ENCODE measurements around the gene FA2H.

FA2H gene

DNA sequence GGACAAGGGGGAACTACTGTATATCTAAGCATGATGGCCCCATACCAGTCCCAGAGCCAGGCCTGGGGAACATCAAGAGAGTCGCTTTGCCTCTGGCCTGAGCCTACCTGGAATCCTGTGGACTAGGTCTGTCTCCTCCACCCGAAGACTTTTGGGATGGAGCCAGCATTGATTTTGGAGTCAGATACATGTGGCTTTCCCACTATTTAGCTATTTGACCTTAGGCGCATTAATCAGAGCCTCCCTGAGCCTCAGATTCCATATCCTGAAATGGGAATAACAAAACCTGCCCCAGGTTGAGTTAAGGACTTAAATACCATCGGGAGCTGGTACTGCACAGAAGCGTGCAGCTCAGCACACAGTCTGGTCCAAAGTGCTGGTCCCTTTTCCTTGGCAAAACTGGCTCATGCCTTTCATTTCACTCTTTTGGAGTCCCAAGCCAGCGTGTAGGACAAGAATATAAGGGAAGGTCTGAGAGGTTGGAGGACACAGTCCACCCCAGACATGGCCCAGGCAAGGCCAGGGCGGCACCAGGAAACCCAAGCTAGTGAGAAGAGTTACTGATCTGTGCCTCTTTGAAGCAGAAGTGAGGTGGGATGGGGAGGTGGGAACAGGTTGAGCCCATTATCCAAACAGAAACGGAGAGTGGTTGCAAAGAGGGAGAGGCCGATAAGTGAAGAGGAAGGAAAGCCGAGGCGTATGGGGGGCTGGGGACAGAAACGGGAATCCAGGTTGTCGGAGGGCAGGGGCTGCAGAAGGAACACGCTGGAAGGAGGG, 986 bp downstream of the FA2H start:
- no peak for TF ChIP-seq ZFP3 (CRISPR knock-in tag; IDR thresholded peaks at IDR 0.05)
- TF ChIP-seq ESRRG (CRISPR knock-in tag; IDR thresholded peaks at IDR 0.05) = no peak
- TF ChIP-seq BACH2 (CRISPR knock-in tag; IDR thresholded peaks at IDR 0.05; ENCODE audit: borderline replicate concordance) = no peak
- no peak for TF ChIP-seq SNAI2 (CRISPR knock-in tag; IDR thresholded peaks at IDR 0.05)
- TF ChIP-seq TCF4 (CRISPR knock-in tag; IDR thresholded peaks at IDR 0.05; ENCODE audit: borderline replicate concordance) = no peak
- no peak for ATAC-seq

DNA sequence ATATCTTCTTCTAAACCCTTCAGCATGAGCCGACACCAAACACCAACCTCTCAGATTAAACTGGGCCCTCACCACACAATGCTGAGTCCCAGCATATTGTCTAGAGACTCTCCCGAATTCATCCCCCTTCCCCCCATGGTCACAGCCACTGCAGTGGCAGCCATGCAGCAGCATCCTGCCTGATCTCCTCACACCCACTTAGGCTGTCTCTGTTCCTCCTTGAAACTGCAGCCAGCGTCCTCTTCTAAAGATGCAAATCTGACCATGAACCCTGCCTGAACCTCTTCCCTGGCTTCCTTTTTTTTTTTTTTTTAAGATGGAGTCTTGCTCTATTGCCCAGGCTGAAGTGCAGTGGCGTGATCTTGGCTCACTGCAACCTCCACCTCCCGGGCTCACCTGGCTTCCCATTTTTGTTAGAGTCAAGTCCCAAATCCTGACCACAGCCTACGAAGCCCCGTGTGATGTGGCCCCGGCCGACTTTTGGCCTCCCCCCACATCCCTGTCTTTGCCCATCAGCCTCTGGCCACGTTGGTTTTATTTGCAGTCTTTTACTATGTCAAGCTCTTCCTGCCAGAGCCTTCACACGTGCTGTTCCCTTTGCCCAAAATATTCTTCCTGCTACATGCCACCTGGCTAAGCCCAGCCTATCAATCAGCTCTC, 2.8 kb downstream of the FA2H start:
- no peak for TF ChIP-seq TOX (CRISPR knock-in tag; IDR thresholded peaks at IDR 0.05; ENCODE audit: borderline replicate concordance)
- TF ChIP-seq ZFP3 (CRISPR knock-in tag; IDR thresholded peaks at IDR 0.05) = no peak
- TF ChIP-seq ZC3H10 (CRISPR knock-in tag; IDR thresholded peaks at IDR 0.05) = no peak
- TF ChIP-seq ZNF70 (CRISPR knock-in tag; IDR thresholded peaks at IDR 0.05) = no peak
- TF ChIP-seq, protein P1, sequence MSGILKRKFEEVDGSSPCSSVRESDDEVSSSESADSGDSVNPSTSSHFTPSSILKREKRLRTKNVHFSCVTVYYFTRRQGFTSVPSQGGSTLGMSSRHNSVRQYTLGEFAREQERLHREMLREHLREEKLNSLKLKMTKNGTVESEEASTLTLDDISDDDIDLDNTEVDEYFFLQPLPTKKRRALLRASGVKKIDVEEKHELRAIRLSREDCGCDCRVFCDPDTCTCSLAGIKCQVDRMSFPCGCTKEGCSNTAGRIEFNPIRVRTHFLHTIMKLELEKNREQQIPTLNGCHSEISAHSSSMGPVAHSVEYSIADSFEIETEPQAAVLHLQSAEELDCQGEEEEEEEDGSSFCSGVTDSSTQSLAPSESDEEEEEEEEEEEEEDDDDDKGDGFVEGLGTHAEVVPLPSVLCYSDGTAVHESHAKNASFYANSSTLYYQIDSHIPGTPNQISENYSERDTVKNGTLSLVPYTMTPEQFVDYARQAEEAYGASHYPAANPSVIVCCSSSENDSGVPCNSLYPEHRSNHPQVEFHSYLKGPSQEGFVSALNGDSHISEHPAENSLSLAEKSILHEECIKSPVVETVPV (CRISPR knock-in tag; IDR thresholded peaks at IDR 0.05) = no peak
- TF ChIP-seq TCF4 (CRISPR knock-in tag; IDR thresholded peaks at IDR 0.05; ENCODE audit: borderline replicate concordance) = no peak
- no peak for TF ChIP-seq ISL1 (CRISPR knock-in tag; IDR thresholded peaks at IDR 0.05)
- TF ChIP-seq ZFP30 (CRISPR knock-in tag; IDR thresholded peaks at IDR 0.05) = no peak
- TF ChIP-seq ZNF8 (CRISPR knock-in tag; IDR thresholded peaks at IDR 0.05) = no peak
- no peak for TF ChIP-seq SNAI2 (CRISPR knock-in tag; IDR thresholded peaks at IDR 0.05)
- no peak for TF ChIP-seq PPARA (CRISPR knock-in tag; IDR thresholded peaks at IDR 0.05; ENCODE audit: borderline replicate concordance)
- TF ChIP-seq ARNTL (CRISPR knock-in tag; IDR thresholded peaks at IDR 0.05; ENCODE audit: borderline replicate concordance, low read depth) = no peak
- no peak for TF ChIP-seq ESRRG (CRISPR knock-in tag; IDR thresholded peaks at IDR 0.05)
- TF ChIP-seq, protein P2, sequence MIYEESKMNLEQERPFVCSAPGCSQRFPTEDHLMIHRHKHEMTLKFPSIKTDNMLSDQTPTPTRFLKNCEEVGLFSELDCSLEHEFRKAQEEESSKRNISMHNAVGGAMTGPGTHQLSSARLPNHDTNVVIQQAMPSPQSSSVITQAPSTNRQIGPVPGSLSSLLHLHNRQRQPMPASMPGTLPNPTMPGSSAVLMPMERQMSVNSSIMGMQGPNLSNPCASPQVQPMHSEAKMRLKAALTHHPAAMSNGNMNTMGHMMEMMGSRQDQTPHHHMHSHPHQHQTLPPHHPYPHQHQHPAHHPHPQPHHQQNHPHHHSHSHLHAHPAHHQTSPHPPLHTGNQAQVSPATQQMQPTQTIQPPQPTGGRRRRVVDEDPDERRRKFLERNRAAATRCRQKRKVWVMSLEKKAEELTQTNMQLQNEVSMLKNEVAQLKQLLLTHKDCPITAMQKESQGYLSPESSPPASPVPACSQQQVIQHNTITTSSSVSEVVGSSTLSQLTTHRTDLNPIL (CRISPR knock-in tag; IDR thresholded peaks at IDR 0.05; ENCODE audit: low read depth) = no peak
- ATAC-seq = no peak

DNA sequence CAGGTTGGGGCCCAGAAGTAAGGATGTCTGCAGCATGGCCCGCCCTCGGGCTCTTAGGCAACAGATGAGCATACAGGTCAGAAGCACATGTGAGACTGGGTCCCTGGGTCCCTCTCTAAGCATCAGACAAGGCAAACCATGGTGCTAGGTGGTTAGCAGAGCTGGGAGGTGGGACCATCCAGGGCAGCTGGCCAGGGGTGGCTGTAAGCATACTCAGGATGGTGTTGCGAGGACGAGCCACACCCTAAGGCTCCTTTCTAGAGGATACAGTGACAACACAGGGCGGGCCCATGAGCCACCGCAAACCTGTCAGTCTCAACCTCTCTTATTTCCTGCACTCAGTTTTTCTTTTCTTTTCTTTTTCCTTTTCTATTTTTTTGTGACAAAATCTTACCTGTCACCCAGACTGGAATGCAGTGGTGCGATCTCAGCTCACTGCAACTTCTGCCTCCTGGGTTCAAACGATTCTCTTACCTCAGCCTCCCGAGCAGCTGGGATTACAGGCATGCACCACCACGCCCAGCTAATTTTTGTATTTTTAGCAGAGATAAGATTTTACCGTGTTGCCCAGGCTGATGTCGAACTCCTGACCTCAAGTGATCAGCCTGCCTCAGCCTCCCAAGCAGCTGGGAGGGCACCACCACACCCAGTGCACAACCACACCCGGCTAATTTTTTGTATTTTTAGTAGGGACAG, 3.6 kb downstream of the FA2H start:
- ATAC-seq = no peak
- no peak for TF ChIP-seq PPARA (CRISPR knock-in tag; IDR thresholded peaks at IDR 0.05; ENCODE audit: borderline replicate concordance)
- TF ChIP-seq TCF4 (CRISPR knock-in tag; IDR thresholded peaks at IDR 0.05; ENCODE audit: borderline replicate concordance) = no peak
- no peak for TF ChIP-seq BACH2 (CRISPR knock-in tag; IDR thresholded peaks at IDR 0.05; ENCODE audit: borderline replicate concordance)
- TF ChIP-seq SNAI2 (CRISPR knock-in tag; IDR thresholded peaks at IDR 0.05) = no peak
- TF ChIP-seq, protein P3, sequence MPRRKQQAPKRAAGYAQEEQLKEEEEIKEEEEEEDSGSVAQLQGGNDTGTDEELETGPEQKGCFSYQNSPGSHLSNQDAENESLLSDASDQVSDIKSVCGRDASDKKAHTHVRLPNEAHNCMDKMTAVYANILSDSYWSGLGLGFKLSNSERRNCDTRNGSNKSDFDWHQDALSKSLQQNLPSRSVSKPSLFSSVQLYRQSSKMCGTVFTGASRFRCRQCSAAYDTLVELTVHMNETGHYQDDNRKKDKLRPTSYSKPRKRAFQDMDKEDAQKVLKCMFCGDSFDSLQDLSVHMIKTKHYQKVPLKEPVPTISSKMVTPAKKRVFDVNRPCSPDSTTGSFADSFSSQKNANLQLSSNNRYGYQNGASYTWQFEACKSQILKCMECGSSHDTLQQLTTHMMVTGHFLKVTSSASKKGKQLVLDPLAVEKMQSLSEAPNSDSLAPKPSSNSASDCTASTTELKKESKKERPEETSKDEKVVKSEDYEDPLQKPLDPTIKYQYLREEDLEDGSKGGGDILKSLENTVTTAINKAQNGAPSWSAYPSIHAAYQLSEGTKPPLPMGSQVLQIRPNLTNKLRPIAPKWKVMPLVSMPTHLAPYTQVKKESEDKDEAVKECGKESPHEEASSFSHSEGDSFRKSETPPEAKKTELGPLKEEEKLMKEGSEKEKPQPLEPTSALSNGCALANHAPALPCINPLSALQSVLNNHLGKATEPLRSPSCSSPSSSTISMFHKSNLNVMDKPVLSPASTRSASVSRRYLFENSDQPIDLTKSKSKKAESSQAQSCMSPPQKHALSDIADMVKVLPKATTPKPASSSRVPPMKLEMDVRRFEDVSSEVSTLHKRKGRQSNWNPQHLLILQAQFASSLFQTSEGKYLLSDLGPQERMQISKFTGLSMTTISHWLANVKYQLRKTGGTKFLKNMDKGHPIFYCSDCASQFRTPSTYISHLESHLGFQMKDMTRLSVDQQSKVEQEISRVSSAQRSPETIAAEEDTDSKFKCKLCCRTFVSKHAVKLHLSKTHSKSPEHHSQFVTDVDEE (CRISPR knock-in tag; IDR thresholded peaks at IDR 0.05) = no peak
- TF ChIP-seq ZNF8 (CRISPR knock-in tag; IDR thresholded peaks at IDR 0.05) = no peak
- no peak for TF ChIP-seq ARNTL (CRISPR knock-in tag; IDR thresholded peaks at IDR 0.05; ENCODE audit: borderline replicate concordance, low read depth)
- TF ChIP-seq, protein P4, sequence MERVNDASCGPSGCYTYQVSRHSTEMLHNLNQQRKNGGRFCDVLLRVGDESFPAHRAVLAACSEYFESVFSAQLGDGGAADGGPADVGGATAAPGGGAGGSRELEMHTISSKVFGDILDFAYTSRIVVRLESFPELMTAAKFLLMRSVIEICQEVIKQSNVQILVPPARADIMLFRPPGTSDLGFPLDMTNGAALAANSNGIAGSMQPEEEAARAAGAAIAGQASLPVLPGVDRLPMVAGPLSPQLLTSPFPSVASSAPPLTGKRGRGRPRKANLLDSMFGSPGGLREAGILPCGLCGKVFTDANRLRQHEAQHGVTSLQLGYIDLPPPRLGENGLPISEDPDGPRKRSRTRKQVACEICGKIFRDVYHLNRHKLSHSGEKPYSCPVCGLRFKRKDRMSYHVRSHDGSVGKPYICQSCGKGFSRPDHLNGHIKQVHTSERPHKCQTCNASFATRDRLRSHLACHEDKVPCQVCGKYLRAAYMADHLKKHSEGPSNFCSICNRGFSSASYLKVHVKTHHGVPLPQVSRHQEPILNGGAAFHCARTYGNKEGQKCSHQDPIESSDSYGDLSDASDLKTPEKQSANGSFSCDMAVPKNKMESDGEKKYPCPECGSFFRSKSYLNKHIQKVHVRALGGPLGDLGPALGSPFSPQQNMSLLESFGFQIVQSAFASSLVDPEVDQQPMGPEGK (CRISPR knock-in tag; IDR thresholded peaks at IDR 0.05; ENCODE audit: borderline replicate concordance) = no peak
- TF ChIP-seq ISL1 (CRISPR knock-in tag; IDR thresholded peaks at IDR 0.05) = no peak
- TF ChIP-seq, protein P1 (CRISPR knock-in tag; IDR thresholded peaks at IDR 0.05) = no peak
- TF ChIP-seq ZNF565 (CRISPR knock-in tag; conservative IDR thresholded peaks at IDR 0.05; ENCODE audit: low read depth) = no peak
- no peak for TF ChIP-seq GLIS3 (CRISPR knock-in tag; IDR thresholded peaks at IDR 0.05)
- TF ChIP-seq CSDC2 (CRISPR knock-in tag; IDR thresholded peaks at IDR 0.05) = no peak

Measured in SK-N-SH treated with all-trans-retinoic acid at 6 μM for 48 hours (cell line).